ENCODE results near the gene TRIM45.

GRCh38 chr1:117146575-117147340 is 25.2 kb upstream of the TRIM45 start:
- TF ChIP-seq EP300 (IDR thresholded peaks at IDR 0.05; ENCODE audit: borderline replicate concordance): no peak
- TF ChIP-seq MAX (IDR thresholded peaks at IDR 0.05): no peak
- no peak for TF ChIP-seq TAF1 (IDR thresholded peaks at IDR 0.05; ENCODE audit: low read depth)
- TF ChIP-seq RAD21 (IDR thresholded peaks at IDR 0.05; ENCODE audit: low read depth): no peak
- peak; percentile 5; the same call in 1 of the 2 replicates for TF ChIP-seq TEAD4 (IDR thresholded peaks at IDR 0.05)
- TF ChIP-seq CEBPB (IDR thresholded peaks at IDR 0.05): no peak
- TF ChIP-seq CREB1 (IDR thresholded peaks at IDR 0.05; ENCODE audit: low read depth): no peak
- TF ChIP-seq YY1 (IDR thresholded peaks at IDR 0.05; ENCODE audit: low read depth): no peak
- TF ChIP-seq REST (IDR thresholded peaks at IDR 0.05; ENCODE audit: low read depth): no peak
- no peak for TF ChIP-seq EGR1 (IDR thresholded peaks at IDR 0.05)
- no peak; the same call in 1 of the 2 replicates for TF ChIP-seq FOXM1 (IDR thresholded peaks at IDR 0.05; ENCODE audit: borderline replicate concordance, low read depth)
